HG03108 (cell line): Measurements from ENCODE around the gene PACS1.
A peak's percentile ranks its signal among the peaks of the same experiment; 100 is the strongest.
"Not testable (repeated sequence)": the region's sequence is repeated elsewhere in the genome, so short reads cannot be mapped to it uniquely, and the experiment has no call there.

Experiments
- ATAC-seq: cut with Tn5 transposase; IDR thresholded peaks from one replicate; pipeline ENCODE4 v1.9.1; 2021; ENCODE audit warnings: moderate library complexity; ENCODE audit not compliant: unreplicated experiment

Gene PACS1

DNA sequence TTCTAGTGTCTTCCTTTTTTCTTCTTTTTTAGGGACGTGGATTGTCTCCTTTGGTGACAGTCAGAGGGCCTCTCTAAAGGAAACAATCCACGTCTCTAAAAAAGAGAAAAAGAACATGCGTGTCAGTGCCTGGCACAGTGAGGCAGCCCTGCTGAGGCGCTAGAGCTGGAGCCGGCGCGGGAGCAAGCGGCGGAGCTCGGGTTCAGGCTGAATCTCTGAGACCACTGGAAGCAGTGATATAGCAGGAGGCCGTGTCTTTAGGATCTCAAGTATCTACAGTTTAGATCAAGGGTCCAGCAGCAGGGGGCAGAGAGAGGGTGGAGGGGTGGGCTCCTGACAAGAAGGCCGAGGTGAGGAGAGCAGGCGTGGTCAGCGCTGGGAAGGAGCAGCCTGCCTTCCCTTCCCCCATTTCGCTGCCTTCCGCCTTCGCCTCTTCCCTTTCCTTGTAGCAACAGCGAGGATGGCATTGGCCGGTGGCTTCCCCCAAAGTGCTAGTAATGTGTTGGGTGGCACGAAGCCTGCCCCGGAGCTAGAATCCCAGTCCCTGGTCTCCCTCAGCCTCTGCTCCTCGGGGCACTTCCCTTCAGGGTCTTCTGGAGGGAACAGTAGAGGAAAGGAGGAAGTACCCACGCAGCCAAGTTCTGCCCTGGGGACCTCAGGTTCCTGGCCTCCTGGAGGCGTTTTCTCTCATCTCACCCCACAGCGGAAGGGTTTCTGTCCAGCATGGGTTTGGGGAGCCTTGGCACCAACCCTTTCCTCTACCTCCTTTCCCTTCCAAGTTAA, 170.1 kb downstream of the PACS1 start:
- no peak for ATAC-seq

DNA sequence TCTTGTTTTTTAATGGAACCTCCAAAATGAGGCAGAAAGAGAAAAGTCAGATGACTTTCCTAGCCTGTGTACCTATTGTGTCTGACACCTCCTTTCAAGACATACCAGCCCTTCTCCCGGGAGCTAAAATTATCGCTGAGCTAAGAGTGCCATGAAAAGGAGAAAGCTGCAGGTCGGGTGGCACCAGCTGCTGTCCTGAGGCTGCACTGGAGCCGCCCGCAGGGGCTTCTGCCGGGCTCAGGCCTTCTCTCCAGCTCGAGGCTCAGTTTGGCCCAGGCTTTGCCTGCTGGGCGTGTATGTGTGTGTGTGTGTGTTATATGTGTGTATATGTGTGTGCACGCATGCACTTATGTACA, 170.7 kb downstream of the PACS1 start:
- ATAC-seq, result no peak

GRCh38 chr11:66242095-66242765, 172.2 kb downstream of the PACS1 start:
- no peak for ATAC-seq

GRCh38 chr11:66243782-66244535, 173.9 kb downstream of the PACS1 start:
- no peak for ATAC-seq

DNA sequence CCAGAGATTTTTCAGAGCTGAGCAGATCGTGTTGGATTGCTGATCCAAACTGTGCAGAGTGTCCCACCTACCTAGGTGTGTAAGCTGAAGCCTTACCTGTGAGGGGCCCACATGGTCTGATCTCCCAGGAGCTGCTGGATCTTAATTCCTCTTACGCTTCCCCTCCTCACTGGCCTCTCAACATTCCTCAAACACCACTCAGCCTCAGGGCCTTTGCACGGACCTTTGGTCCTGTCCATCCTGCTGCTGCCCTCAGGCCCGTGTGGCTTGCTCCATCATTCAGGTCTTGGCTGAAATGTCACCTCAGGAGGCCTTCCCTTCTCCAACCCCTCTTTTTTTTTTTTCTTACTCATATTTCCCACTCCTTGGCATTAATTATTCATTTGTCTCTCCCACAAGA, 177.2 kb downstream of the PACS1 start:
- ATAC-seq, result no peak

GRCh38 chr11:66247801-66248200, 177.7 kb downstream of the PACS1 start:
- no peak for ATAC-seq

- ATAC-seq, result no peak
Observed at GRCh38 chr11:66248903-66249302, 178.8 kb downstream of the PACS1 start.

DNA sequence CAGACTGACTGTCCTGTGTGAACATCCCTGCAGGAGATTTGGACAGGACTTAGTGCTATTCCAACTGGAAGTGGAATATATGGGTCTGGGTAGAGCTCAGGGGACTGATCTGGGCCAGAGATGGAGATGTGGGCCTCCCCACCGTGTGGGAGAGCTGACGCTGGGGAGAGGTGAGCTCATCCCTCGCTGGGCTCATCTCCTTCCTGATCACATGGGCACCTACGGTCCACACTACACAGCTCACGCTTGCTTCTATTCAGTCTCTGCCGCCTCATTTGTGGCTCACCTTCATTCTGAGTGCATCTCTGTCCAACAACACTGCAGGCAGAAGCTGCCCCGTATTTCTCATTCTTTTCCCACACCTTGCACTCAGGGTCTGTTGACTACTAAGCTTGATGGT, 181.7 kb downstream of the PACS1 start:
- no peak for ATAC-seq

GRCh38 chr11:66253081-66253480, 183.0 kb downstream of the PACS1 start:
- not testable (repeated sequence) for ATAC-seq

DNA sequence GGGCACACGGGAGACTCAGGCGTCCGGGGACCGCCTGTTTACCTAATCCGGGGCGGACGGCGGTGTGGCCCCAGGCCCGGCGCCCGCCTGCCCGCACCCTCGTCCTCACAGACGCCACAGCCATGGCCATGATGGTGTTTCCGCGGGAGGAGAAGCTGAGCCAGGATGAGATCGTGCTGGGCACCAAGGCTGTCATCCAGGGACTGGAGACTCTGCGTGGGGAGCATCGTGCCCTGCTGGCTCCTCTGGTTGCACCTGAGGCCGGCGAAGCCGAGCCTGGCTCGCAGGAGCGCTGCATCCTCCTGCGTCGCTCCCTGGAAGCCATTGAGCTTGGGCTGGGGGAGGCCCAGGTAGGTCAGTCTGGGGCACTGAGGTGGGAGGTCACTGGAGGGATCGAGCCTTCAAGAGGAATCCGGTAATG, 188.4 kb downstream of the PACS1 start:
- ATAC-seq, result peak; percentile 1

GRCh38 chr11:66259225-66259624, 189.2 kb downstream of the PACS1 start:
- ATAC-seq, result no peak

- no peak for ATAC-seq
Observed at GRCh38 chr11:66259956-66260355, 189.9 kb downstream of the PACS1 start.

DNA sequence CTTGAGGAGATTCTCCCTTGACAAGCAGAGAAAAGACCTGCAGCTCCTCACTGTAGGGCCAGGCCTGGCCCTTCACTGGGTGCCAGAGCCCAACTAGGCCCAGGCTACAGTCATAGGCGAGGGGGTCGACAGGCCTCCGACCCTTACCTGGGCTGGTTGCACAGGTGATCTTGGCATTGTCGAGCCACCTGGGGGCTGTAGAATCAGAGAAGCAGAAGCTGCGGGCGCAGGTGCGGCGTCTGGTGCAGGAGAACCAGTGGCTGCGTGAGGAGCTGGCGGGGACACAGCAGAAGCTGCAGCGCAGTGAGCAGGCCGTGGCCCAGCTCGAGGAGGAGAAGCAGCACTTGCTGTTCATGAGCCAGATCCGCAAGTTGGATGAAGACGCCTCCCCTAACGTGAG, 191.5 kb downstream of the PACS1 start:
- ATAC-seq, result no peak

DNA sequence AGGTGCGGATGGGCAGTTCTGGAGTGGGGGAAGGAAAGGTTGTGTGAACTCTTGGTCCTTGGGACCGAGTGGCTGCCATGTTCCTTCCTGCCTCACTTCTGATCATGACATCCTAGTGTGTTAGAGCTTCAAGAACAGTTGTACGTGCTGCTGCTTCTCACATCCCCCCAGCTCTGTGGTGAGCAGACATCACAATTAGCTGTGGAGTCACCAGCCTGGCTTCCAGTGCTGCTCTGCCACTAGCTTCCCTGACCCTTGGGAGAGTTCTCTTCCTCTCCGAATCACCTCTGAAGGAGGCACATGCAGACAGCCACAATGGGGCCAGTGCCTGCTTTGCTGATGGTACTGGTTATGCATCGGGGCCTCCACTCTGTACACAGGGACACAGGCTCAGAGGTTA, 192.1 kb downstream of the PACS1 start:
- ATAC-seq, result no peak

DNA sequence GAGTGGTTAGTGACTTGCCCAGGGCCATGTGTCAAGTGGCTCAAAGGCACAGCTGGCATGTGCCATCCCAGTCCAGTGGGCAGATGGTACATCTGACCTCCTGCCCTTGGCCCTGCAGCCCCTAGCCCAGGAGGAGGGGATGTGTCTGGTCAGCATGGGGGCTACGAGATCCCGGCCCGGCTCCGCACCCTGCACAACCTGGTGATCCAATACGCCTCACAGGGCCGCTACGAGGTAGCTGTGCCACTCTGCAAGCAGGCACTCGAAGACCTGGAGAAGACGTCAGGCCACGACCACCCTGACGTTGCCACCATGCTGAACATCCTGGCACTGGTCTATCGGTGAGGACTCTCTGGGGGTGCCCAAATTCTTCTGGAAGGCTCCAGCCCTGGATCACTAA, 192.6 kb downstream of the PACS1 start:
- no peak for ATAC-seq

DNA sequence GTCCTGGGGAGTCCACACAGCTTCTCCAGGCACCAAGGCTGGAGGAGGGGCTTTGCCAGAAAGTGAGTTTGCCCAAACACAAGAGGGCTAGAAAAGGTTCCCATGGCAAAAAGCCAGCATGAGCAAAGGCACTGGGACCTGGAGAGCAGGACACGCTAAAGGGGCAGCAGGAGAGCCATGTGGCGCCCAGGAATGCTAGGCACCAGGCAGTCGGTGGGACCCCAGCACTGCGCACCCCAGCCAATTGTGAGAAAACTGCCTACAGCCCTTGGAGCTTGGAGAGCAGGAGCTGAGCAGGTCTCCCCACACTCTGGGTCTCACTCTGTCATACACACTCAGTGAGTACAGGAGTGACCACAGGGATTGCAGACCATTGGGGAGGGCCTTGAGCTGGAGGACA, 193.2 kb downstream of the PACS1 start:
- ATAC-seq, result no peak

- no peak for ATAC-seq
Observed at GRCh38 chr11:66263785-66264184, 193.7 kb downstream of the PACS1 start.

DNA sequence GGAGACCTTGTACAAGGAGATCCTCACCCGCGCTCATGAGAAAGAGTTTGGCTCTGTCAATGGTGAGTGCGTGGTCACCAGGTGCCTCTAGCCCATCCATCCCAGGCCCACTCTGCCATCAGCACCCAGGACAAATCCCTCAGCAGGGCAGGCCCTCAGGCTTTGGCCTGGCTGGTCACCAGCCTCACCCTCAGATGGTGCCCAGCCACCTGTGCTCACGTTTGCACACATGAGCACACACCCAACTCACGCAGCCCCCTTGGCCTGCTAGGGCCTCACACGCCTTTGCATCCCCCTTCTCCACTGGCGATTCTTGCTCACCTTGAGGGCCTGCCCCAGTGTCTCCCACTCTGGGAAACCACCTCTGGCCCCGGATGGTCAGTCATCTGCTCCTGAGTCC, 194.3 kb downstream of the PACS1 start:
- no peak for ATAC-seq

DNA sequence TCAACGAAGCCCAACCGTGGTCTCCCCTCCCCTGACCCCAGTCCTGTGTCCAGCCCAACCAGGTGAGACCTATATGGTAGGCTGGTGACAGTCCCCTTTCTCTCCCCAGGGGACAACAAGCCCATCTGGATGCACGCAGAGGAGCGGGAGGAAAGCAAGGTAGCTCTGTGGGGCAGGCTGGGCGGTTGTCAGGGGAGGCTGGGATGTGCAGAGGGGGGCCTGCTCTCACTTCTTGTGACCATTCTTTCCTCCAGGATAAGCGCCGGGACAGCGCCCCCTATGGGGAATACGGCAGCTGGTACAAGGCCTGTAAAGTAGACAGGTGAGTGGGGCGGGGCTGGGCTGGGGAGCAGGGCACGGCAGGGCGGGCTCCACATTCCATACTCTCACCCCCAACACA, 194.8 kb downstream of the PACS1 start:
- no peak for ATAC-seq

DNA sequence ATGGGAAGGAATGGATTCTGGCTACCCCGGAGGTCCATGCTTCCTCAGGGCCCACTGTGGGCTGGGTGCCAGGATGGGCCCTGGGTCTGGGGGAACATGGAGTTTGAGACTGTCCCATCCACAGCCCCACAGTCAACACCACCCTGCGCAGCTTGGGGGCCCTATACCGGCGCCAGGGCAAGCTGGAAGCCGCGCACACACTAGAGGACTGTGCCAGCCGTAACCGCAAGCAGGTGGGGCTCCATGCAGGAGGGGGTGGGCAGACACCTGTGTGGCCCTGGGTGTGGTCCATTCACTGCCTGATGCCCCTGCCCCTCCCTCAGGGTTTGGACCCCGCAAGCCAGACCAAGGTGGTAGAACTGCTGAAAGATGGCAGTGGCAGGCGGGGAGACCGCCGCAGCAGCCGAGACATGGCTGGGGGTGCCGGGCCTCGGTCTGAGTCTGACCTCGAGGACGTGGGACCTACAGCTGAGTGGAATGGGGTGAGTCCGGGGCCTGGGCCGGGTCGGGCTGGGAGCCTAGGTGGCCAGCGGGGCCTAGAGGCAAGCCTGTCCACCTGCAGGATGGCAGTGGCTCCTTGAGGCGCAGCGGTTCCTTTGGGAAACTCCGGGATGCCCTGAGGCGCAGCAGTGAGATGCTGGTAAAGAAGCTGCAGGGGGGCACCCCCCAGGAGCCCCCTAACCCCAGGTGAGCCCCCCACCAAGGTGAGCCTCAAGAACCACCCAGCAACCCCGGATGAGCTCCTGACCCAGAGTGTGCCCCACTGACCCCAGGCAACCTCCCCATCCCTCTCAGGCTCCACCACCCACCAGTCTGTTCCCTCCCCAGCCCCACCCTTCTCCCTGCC, 195.7 kb downstream of the PACS1 start:
- no peak for ATAC-seq
